Bronchial epithelial cell (primary cell): ENCODE data around the gene CNTN5. TPM values are rescaled to one million over a fixed set of nuclear protein-coding genes. Genes with fewer than 3 reads are reported as not detected.

Experiments
- DNase-seq: peaks from one replicate; pipeline ENCODE4 v3.0.0-alpha.2; 2010; ENCODE audit warnings: low read depth
- FAIRE-seq: peaks from 2 replicates; lab custom pipeline; 2011; peaks lifted over from hg19 to GRCh38; lab: Jason Lieb, UNC
- H3K27me3 ChIP-seq: 2 replicates; pipeline ENCODE4 v1.5.1; 2011; ENCODE audit warnings: low read length; ENCODE audit not compliant: control insufficient read depth, insufficient read depth
- H3K36me3 ChIP-seq: 2 replicates; pipeline ENCODE4 v1.5.1; 2011; ENCODE audit warnings: low read length; ENCODE audit not compliant: control insufficient read depth, insufficient read depth
- H3K4me3 ChIP-seq: 2 replicates; pipeline ENCODE4 v1.5.1; 2011; ENCODE audit warnings: mild to moderate bottlenecking, low read depth, low read length, control low read depth
- total RNA-seq: library from RNA; depleted of rRNA; stranded (reverse); fragments of >200 nt; gene quantifications from 2 replicates; pipeline ENCODE4 v1.2.1, GENCODE V29; 2014
- TF ChIP-seq, protein P1 (sequence below): IDR thresholded peaks from 2 replicates; pipeline ENCODE4 v1.5.1; 2011; ENCODE audit warnings: mild to moderate bottlenecking, moderate library complexity, low read length, control low read depth, inconsistent platforms; ENCODE audit not compliant: insufficient read depth, severe bottlenecking

The CNTN5 gene
- total RNA-seq, 1 donor from 2014 or later = not detected

DNA sequence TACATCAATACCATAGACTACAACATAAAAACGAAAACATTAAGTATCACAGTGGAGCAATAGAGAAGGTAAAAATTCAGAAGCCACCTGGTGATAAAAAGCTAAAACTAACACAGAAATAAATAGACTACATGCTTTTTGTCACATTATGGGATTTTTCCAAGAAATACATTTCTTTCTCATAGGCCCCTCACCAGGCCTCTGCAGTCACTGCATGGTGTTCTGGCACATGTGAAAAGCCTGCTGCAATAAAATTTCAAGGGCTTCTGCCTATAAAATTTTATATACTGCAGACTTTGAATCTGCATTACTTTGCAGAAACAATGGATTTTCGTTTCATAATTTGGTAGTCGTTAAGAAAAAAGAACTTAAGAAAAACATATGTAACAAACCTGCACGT lies 655.5 kb downstream of the CNTN5 start:
- FAIRE-seq = no peak
- TF ChIP-seq, protein P1, sequence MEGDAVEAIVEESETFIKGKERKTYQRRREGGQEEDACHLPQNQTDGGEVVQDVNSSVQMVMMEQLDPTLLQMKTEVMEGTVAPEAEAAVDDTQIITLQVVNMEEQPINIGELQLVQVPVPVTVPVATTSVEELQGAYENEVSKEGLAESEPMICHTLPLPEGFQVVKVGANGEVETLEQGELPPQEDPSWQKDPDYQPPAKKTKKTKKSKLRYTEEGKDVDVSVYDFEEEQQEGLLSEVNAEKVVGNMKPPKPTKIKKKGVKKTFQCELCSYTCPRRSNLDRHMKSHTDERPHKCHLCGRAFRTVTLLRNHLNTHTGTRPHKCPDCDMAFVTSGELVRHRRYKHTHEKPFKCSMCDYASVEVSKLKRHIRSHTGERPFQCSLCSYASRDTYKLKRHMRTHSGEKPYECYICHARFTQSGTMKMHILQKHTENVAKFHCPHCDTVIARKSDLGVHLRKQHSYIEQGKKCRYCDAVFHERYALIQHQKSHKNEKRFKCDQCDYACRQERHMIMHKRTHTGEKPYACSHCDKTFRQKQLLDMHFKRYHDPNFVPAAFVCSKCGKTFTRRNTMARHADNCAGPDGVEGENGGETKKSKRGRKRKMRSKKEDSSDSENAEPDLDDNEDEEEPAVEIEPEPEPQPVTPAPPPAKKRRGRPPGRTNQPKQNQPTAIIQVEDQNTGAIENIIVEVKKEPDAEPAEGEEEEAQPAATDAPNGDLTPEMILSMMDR = no peak
- H3K36me3 ChIP-seq = no peaks in the 10 kb centered on the region
- no peak for DNase-seq
- no peaks in the 10 kb centered on the region for H3K27me3 ChIP-seq
- H3K4me3 ChIP-seq = no peak overlapping the region

DNA sequence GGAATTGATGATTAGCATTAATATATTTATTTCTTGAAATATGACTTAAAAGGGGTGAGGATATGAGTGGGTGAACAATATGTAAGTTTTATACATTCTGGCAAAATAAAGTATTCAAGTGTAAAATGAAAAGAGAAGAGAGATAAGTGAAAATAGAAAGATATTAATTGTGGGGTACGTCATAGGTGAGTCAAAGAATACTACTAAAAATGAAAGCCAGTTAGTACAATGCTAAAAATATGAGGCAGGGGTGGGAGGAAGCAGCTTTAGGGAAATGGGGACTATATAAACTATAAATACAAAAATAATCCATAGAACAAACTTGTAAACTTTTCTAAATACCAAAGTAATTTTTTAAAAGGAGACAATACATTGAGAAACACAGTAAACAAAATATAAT lies 661.4 kb downstream of the CNTN5 start:
- TF ChIP-seq, protein P1 = no peak
- Histone ChIP-seq H3K27me3 (no peaks in the 10 kb centered on the region), H3K36me3 (no peaks in the 10 kb centered on the region), H3K4me3 (no peak overlapping the region)
- no peak for DNase-seq
- FAIRE-seq = no peak

GRCh38 chr11:99682646-99683045 lies 661.9 kb downstream of the CNTN5 start:
- no peak for DNase-seq
- Histone ChIP-seq H3K36me3 (no peaks in the 10 kb centered on the region), H3K27me3 (no peaks in the 10 kb centered on the region), H3K4me3 (no peak overlapping the region)
- FAIRE-seq = no peak
- TF ChIP-seq, protein P1 = no peak

DNA sequence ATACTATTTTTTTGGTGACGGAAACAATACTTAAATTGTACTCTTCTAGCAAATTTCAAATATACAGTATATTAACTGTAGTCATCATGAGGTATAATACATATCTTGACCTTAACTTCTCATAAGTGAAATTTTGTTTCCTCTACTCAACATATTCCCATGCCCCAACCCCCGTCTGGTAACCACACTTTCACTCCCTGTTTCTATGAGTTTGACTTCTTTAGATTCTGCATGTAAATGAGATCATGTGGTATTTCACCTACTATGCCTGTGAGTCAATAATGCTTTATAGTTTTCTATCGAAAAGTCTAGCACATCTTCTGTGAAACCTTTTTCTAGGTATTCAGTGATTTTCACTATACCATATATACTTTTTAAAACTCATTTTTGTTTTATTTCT lies 663.2 kb downstream of the CNTN5 start:
- H3K36me3 ChIP-seq = no peaks in the 10 kb centered on the region
- TF ChIP-seq, protein P1 = no peak
- no peak for DNase-seq
- H3K27me3 ChIP-seq = no peaks in the 10 kb centered on the region
- FAIRE-seq = no peak
- no peak overlapping the region for H3K4me3 ChIP-seq

- FAIRE-seq (no peak), DNase-seq (no peak)
- no peaks in the 10 kb centered on the region for H3K36me3 ChIP-seq
- H3K27me3 ChIP-seq = no peaks in the 10 kb centered on the region
- no peak overlapping the region for H3K4me3 ChIP-seq
- TF ChIP-seq, protein P1 = no peak
These were observed 666.1 kb downstream of the CNTN5 start for GRCh38 chr11:99686838-99687237.

- Histone ChIP-seq H3K36me3 (no peaks in the 10 kb centered on the region), H3K4me3 (no peak overlapping the region), H3K27me3 (no peaks in the 10 kb centered on the region)
- no peak for FAIRE-seq
- no peak for DNase-seq
- TF ChIP-seq, protein P1 = no peak
These were observed 666.6 kb downstream of the CNTN5 start for GRCh38 chr11:99687320-99687719.
